Stimulated activated CD4-positive, alpha-beta T cell treated with anti-CD3 and anti-CD28 coated beads, TNF-alpha, amount 100 ng/mL, for 4 hours (primary cell): ENCODE data around the gene EDRF1.

Experiments
- DNase-seq, 3 experiments: peaks; one replicate each; pipeline ENCODE4 v3.0.0-alpha.2; 2020; ENCODE audit warnings: low read depth in 3 of 3

EDRF1 gene

GRCh38 chr10:125788156-125789034 is 68.9 kb downstream of the EDRF1 start:
- DNase-seq, result no peak

- DNase-seq, result no peak
These were observed 73.1 kb downstream of the EDRF1 start for GRCh38 chr10:125792342-125793300.

- no peak for DNase-seq
These were observed 75.6 kb downstream of the EDRF1 start for GRCh38 chr10:125795128-125795527.

DNA sequence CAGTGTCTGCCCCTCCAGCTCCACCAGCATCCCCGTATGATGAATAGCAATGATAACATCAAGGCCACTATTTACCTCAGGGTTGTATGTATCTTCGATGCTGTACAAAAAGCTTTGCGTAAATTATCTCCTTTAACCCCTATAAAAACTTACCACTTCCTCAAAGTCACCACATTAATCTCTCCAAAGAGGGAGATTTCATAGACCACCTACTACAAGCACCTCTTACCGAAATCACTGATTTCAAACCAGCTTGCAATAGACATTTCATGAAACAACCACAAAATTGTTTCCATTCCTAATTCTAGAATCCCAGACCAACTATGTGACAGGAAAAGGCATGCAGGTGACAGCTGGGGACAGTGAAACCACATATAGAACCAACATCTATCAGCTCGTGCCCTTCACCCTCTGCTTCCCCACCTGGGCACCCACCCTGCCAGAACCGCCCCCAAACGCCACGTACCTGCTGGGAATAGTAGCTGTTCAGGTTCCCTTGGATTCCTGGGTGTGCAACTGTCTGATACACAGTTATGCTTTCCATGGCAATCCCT is 76.2 kb downstream of the EDRF1 start:
- no peak for DNase-seq

DNA sequence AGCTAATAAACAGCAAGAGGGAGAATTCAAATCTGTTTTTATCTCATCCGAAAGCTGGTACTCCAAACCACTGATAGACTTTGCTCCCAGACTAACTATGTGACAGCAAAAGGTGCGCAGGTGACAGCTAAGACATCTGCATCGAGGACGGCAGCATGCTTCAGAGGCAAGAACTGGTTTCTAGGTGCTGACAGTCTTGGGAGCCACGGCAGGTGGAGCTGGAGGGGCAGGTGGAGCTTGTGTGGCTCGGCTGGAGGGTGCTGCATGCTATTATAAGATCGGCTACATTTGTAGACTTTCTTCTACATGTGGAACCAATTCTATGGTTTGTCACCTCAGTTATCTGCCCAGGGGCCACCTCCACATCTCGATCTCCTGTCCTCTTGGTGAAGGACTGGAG is 77.9 kb downstream of the EDRF1 start:
- no peak for DNase-seq

- DNase-seq, result no peak
These were observed 78.6 kb downstream of the EDRF1 start for GRCh38 chr10:125797994-125798662.

DNA sequence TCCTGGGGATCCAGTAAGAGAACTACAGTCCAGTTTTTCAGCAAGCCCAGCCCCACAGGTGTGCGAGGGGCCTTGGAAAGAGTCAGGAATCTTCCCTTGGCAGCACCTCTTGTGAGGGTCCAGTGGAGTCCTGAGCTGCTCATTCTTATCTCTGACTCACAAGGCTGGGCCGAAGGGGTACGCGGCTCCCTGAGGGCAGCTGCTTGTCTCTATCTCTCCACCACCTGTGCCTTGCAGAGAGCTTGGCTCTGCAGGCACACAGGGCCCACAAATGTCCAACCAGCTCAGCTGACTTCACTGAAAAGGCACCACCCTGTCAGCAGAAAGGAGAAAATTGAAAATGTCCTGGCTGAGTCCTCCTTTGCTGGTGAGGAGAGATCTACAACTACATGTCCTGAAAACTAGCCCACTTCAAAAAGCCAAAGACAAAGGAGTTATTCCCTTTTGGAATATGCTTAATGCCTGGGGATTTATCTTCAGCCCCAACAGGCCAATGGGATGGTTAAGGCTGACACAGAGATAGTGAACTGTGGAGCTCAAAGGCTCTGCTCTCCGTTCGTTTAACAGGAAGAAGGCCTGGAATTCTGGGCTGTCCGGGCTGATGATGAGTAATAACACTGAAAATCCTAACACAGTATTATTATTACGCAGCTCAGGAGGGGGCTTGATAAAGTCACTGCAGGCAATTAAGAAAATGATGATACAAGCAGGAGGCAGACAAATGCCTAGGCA is 80.1 kb downstream of the EDRF1 start:
- DNase-seq, result no peak

DNA sequence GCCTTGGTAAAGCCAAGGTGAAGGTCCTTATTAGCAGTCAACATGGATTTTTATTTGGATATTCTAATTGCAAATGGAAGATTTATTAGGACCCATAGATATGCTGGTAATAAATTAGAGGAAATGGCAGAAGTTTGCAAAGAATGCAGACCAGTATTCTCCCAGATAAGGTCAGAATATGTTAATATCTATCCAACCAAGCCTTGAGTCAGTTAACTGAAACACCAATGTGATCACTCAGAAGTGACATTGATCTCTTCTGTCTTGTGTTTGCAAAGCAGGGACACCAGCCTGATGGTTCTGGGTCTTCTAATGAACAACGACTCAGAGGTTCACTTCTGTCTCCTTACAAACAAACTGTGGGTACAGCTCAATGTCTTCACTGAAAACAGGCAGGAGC is 82.1 kb downstream of the EDRF1 start:
- no peak for DNase-seq

- no peak for DNase-seq
These were observed 82.6 kb downstream of the EDRF1 start for GRCh38 chr10:125802131-125802530.

DNA sequence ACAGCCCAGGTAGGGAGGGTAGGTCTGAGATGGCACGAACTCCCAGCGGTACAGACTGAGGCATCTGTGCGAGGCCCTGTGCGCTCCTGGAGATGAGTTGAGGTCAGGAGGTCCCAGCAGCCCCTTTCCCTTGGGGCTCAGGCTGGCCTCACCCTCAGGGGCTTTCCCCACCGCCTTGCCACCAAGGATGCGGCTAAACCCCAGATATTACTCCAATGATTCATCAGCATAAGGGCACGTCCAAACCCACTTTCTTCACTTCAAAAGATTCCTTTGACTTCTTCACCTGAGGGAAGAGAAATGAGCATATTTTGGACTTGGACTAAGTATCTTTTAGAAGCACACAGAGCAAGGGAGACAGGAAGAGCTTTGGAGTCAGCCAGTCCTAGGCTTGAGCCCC is 83.2 kb downstream of the EDRF1 start:
- DNase-seq, result no peak

GRCh38 chr10:125808047-125808446 is 88.5 kb downstream of the EDRF1 start:
- DNase-seq, result no peak

- no peak for DNase-seq
These were observed 91.7 kb downstream of the EDRF1 start for GRCh38 chr10:125811251-125811650.

GRCh38 chr10:125812128-125812750 is 92.7 kb downstream of the EDRF1 start:
- no peak for DNase-seq
